ENCODE results near the gene HYKK.

Gene HYKK

DNA sequence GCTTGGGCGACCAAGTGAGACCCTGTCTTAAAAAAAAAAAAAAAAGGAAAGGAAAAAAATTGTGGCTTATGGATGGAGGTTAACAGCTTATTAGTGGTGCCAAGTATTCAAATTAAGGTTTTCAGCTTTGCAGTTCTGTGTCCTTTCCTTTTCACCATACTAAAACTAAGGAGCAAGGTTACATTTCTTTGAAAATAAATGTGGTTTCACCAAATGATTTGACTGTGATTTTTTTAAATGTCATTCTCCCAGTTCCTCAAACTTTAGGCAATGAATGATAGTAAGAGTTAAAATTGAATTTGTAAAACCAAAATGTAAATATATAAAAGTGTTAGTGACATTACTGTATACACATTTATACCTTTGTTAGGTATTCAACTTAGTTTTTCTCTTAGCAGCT, 67.6 kb downstream of the HYKK start:
- ChIA-PET POLR2A (no interaction called here), CTCF (interaction anchor here (1.1 to 1.4 kb wide), 3 partner anchors 9 to 467 kb away, joined by 3 to 5 read pairs (median 3); partner anchors contain the start of gene CHRNA5)
- DNase-seq, result no peak
- Histone ChIP-seq H3K4me3 (ENCODE audit: control insufficient read depth in 1 of 7, extremely low read depth in 1 of 7, insufficient read depth in 4 of 7, low read depth in 2 of 7, low read length in 6 of 7) (no peak overlapping the region), H3K36me3 (ENCODE audit: control insufficient read depth in 4 of 4, insufficient read depth in 4 of 4, low read length in 3 of 4) (no peaks in the 10 kb centered on the region), H3K9me3 (ENCODE audit: control extremely low read depth in 1 of 5, control insufficient read depth in 4 of 5, insufficient read depth in 2 of 5, low read depth in 1 of 5, low read length in 4 of 5) (no peaks in the 10 kb centered on the region), H3K27ac (ENCODE audit: insufficient read depth in 1 of 2, low read depth in 1 of 2, low read length in 2 of 2, poor library complexity in 1 of 2, severe bottlenecking in 2 of 2) (no peak overlapping the region), H3K4me1 (ENCODE audit: control extremely low read depth in 1 of 4, control insufficient read depth in 4 of 4, insufficient read depth in 4 of 4, low read length in 3 of 4) (peaks cover 0 to 2% (median 0%) of the 10 kb centered on the region in 4 experiments), H3K27me3 (replicated peaks in 2 of 5; ENCODE audit: control insufficient read depth in 4 of 5, insufficient read depth in 5 of 5, low read length in 4 of 5) (no peaks in the 10 kb centered on the region)
- WGBS (ENCODE audit: insufficient coverage), result 100% methylated on average over 1 of the region's 1 CpG
